ENCODE results near the gene HOXA11. TPM values are rescaled to one million over a fixed set of nuclear protein-coding genes. Genes with fewer than 3 reads are reported as not detected.

The HOXA11 gene
- total and polyA plus RNA-seq, 10 donors = not detected

DNA sequence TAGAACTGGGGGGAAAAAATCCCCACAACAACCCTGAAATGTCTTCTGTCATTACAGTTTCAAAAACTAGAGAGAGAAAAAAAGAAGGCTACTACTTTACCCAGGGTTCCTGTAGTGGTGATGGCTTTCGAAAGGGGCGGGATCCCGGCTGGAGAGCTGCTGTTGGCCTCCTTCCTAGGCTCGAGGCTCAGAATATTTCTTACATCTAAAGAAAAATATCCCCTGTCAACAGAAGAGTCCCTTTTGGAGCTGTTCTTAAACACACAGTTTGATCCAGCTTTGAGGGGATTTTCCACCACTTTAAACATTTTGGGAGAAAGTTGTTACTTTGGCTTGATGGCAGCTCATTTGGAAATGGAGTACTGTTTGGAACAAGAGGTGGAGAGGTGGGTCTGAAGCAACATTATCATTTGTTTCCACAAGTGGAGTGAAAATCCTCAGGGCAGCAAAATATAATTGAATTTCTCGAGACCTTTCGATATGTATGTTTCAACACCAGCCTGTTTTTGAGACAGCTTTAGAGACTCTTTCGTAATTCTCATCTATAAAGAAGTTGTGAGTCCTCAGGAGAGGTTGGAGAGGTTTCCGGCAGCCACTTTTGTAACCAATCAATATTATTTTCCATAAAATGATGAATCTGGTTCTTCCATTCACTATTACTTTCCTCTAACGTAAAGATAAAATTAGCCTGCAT is 9.8 kb upstream of the HOXA11 start:
- 28 to 44% (median 30%) methylated on average over 9 of the region's 9 CpGs for WGBS, 5 donors
- TF ChIP-seq POLR2A (IDR thresholded peaks at IDR 0.05) (no peak), CTCF (IDR thresholded peaks at IDR 0.05 in 8 of 11, conservative IDR thresholded peaks at IDR 0.05 in 3 of 11) (no peak), POLR2AphosphoS5 (IDR thresholded peaks at IDR 0.05) (no peak)
- Histone ChIP-seq H3K9me3 (no peaks in the 10 kb centered on the region), H3K4me1 (peaks cover 7 to 53% (median 41%) of the 10 kb centered on the region in 6 donors), H3K36me3 (no peaks in the 10 kb centered on the region), H3K27ac (no peak overlapping the region), H3K4me3 (no peak overlapping the region), H3K27me3 (replicated peaks in 1 of 7) (peaks cover 37 to 100% (median 96%) of the 10 kb centered on the region in 7 donors)
- no peak for DNase-seq
- intact Hi-C loops (cut with DNase I; ENCODE audit: low total_unique reads) = loop anchor here (10.0 kb wide), 4 partner anchors 590 to 900 kb away; no protein-coding TSS in a partner anchor

GRCh38 chr7:27194002-27194352 is 8.9 kb upstream of the HOXA11 start:
- Histone ChIP-seq H3K9me3 (no peaks in the 10 kb centered on the region), H3K27ac (no peak overlapping the region), H3K36me3 (no peaks in the 10 kb centered on the region), H3K27me3 (replicated peaks in 1 of 7) (peaks cover 34 to 100% (median 100%) of the 10 kb centered on the region in 7 donors), H3K4me1 (peaks cover 12 to 55% (median 41%) of the 10 kb centered on the region in 6 donors), H3K4me3 (no peak overlapping the region)
- WGBS, 5 donors = 24 to 47% (median 36%) methylated on average over 2 of the region's 2 CpGs
- TF ChIP-seq POLR2AphosphoS5 (IDR thresholded peaks at IDR 0.05) (no peak), CTCF (IDR thresholded peaks at IDR 0.05 in 8 of 11, conservative IDR thresholded peaks at IDR 0.05 in 3 of 11) (no peak), POLR2A (IDR thresholded peaks at IDR 0.05) (no peak)
- no peak for DNase-seq
- intact Hi-C loops (cut with DNase I; ENCODE audit: low total_unique reads) = loop anchor here (10.0 kb wide), 4 partner anchors 591 to 901 kb away; no protein-coding TSS in a partner anchor

DNA sequence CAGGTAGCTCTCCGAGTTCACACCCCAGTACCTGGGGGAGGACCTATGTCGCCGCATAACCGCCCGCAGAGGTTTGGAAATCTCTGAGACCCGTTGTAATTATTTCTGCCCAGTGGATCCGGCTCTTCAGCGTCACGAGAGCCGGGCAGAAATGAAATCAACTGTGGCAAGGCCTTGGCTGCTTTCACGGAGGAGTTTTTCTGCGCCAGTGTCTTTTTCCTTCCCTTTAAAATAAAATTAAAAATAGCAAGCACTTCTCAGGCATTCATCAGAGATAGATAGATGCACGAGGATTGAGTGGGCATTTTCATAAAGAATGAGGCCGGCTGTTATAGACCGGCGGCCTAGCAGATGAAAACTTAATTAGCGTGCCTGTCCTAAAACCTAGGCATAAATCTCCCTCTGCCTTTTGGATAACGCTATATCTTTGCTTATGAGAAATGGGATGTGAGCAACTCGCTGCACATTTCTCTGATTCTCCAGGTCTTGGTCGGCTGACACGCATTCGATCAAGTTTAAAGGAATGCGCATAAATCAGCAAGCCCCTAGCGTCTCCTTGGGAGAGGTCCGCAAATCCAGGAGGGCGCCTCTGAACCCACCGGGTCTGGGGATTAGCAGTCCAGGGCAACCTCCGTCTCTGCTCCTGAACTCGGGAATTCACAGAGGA is 8.4 kb upstream of the HOXA11 start:
- DNase-seq = peak; percentile 34
- Histone ChIP-seq H3K4me1 (peaks cover 17 to 55% (median 41%) of the 10 kb centered on the region in 6 donors), H3K9me3 (no peaks in the 10 kb centered on the region), H3K36me3 (no peaks in the 10 kb centered on the region), H3K27ac (no peak overlapping the region), H3K27me3 (replicated peaks in 1 of 7) (peaks cover 30 to 100% (median 100%) of the 10 kb centered on the region in 7 donors), H3K4me3 (peak overlapping the region in 7 of 8 donors; percentile 17 to 59 (median 21))
- 10 to 16% (median 13%) methylated on average over 27 to 29 of the region's 29 CpGs for WGBS, 5 donors
- intact Hi-C loops (cut with DNase I; ENCODE audit: low total_unique reads) = loop anchor here (10.0 kb wide), 4 partner anchors 591 to 901 kb away; no protein-coding TSS in a partner anchor
- TF ChIP-seq CTCF (IDR thresholded peaks at IDR 0.05 in 8 of 11, conservative IDR thresholded peaks at IDR 0.05 in 3 of 11) (no peak), POLR2AphosphoS5 (IDR thresholded peaks at IDR 0.05) (no peak), POLR2A (IDR thresholded peaks at IDR 0.05) (no peak)
